WTC11 (cell line): ENCODE data around the gene IAPP.

Experiments used
- CTCF ChIP-seq: fragments of 200-600 bp; IDR thresholded peaks from 2 replicates; pipeline ENCODE4 v1.8.0; 2022; ENCODE audit warnings: antibody characterized with exemption
- E2F5 ChIP-seq: sonication (generic); formaldehyde crosslinking; IDR thresholded peaks from 2 replicates; pipeline ENCODE4 v1.8.1; 2022; ENCODE audit warnings: mild to moderate bottlenecking, moderate library complexity, missing genetic modification reagents
- FOXJ3 ChIP-seq: sonication (generic); formaldehyde crosslinking; IDR thresholded peaks from 2 replicates; pipeline ENCODE4 v1.9.0; 2021; ENCODE audit warnings: missing genetic modification reagents, mild to moderate bottlenecking, borderline replicate concordance
- FOXP1 ChIP-seq: sonication (generic); formaldehyde crosslinking; IDR thresholded peaks from 2 replicates; pipeline ENCODE4 v1.8.0; 2022; ENCODE audit warnings: missing genetic modification reagents, mild to moderate bottlenecking, moderate library complexity, borderline replicate concordance
- MYBL2 ChIP-seq: sonication (generic); formaldehyde crosslinking; IDR thresholded peaks from 2 replicates; pipeline ENCODE4 v1.8.1; 2023; ENCODE audit warnings: mild to moderate bottlenecking, moderate library complexity, missing genetic modification reagents
- SP1 ChIP-seq: sonication (generic); formaldehyde crosslinking; conservative IDR thresholded peaks from 2 replicates; pipeline ENCODE4 v1.8.1; 2022; ENCODE audit warnings: missing genetic modification reagents
- ZNF671 ChIP-seq: fragments of 250-450 bp; sonication (Bioruptor Pico); IDR thresholded peaks from 2 replicates; pipeline ENCODE4 v1.8.0; 2021; ENCODE audit warnings: mild to moderate bottlenecking
- TF ChIP-seq, protein P1 (sequence below): sonication (generic); formaldehyde crosslinking; conservative IDR thresholded peaks from 2 replicates; pipeline ENCODE4 v1.8.1; 2022; ENCODE audit warnings: mild to moderate bottlenecking, missing genetic modification reagents
- TF ChIP-seq, protein P2 (sequence below): sonication (generic); formaldehyde crosslinking; IDR thresholded peaks from 2 replicates; pipeline ENCODE4 v1.8.0; 2022; ENCODE audit warnings: mild to moderate bottlenecking, missing genetic modification reagents
- TF ChIP-seq, protein P3 (sequence below): sonication (generic); formaldehyde crosslinking; IDR thresholded peaks from 2 replicates; pipeline ENCODE4 v1.8.0; 2023; ENCODE audit warnings: mild to moderate bottlenecking, missing genetic modification reagents
- TF ChIP-seq, protein P4 (sequence below): fragments of 250-450 bp; sonication (Bioruptor Pico); IDR thresholded peaks from 2 replicates; pipeline ENCODE4 v2.1.2; 2022; ENCODE audit warnings: mild to moderate bottlenecking, moderate library complexity

DNA sequence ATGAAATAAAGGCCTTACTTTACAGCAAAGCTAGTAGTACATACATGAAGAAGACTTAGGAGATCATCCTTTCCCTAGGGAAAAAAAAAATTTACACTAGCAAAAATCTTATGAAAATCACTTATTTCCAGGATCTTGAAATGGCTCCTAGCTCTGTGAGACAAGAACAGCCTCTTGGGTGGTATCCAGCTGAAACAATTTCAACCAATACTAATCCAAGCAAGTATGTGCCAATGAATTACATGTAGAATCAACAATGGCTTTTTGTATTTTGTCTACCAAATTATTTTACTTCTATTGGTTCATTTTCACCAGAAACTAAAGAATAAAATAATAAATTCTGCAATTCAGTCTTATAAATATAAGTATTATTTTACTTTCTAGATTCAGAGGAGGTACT is 35.2 kb upstream of the IAPP start:
- TF ChIP-seq ZNF671 (CRISPR knock-in tag): no peak
- TF ChIP-seq FOXJ3: no peak
- no peak for TF ChIP-seq FOXP1 (CRISPR knock-in tag)
- TF ChIP-seq CTCF: no peak
- TF ChIP-seq MYBL2 (CRISPR knock-in tag): no peak
- TF ChIP-seq, protein P1, sequence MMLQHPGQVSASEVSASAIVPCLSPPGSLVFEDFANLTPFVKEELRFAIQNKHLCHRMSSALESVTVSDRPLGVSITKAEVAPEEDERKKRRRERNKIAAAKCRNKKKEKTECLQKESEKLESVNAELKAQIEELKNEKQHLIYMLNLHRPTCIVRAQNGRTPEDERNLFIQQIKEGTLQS (CRISPR knock-in tag): no peak
- TF ChIP-seq, protein P2, sequence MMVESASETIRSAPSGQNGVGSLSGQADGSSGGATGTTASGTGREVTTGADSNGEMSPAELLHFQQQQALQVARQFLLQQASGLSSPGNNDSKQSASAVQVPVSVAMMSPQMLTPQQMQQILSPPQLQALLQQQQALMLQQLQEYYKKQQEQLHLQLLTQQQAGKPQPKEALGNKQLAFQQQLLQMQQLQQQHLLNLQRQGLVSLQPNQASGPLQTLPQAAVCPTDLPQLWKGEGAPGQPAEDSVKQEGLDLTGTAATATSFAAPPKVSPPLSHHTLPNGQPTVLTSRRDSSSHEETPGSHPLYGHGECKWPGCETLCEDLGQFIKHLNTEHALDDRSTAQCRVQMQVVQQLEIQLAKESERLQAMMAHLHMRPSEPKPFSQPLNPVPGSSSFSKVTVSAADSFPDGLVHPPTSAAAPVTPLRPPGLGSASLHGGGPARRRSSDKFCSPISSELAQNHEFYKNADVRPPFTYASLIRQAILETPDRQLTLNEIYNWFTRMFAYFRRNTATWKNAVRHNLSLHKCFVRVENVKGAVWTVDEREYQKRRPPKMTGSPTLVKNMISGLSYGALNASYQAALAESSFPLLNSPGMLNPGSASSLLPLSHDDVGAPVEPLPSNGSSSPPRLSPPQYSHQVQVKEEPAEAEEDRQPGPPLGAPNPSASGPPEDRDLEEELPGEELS (CRISPR knock-in tag): no peak
- TF ChIP-seq SP1: no peak
- TF ChIP-seq, protein P3, sequence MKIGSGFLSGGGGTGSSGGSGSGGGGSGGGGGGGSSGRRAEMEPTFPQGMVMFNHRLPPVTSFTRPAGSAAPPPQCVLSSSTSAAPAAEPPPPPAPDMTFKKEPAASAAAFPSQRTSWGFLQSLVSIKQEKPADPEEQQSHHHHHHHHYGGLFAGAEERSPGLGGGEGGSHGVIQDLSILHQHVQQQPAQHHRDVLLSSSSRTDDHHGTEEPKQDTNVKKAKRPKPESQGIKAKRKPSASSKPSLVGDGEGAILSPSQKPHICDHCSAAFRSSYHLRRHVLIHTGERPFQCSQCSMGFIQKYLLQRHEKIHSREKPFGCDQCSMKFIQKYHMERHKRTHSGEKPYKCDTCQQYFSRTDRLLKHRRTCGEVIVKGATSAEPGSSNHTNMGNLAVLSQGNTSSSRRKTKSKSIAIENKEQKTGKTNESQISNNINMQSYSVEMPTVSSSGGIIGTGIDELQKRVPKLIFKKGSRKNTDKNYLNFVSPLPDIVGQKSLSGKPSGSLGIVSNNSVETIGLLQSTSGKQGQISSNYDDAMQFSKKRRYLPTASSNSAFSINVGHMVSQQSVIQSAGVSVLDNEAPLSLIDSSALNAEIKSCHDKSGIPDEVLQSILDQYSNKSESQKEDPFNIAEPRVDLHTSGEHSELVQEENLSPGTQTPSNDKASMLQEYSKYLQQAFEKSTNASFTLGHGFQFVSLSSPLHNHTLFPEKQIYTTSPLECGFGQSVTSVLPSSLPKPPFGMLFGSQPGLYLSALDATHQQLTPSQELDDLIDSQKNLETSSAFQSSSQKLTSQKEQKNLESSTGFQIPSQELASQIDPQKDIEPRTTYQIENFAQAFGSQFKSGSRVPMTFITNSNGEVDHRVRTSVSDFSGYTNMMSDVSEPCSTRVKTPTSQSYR (CRISPR knock-in tag): no peak
- TF ChIP-seq, protein P4, sequence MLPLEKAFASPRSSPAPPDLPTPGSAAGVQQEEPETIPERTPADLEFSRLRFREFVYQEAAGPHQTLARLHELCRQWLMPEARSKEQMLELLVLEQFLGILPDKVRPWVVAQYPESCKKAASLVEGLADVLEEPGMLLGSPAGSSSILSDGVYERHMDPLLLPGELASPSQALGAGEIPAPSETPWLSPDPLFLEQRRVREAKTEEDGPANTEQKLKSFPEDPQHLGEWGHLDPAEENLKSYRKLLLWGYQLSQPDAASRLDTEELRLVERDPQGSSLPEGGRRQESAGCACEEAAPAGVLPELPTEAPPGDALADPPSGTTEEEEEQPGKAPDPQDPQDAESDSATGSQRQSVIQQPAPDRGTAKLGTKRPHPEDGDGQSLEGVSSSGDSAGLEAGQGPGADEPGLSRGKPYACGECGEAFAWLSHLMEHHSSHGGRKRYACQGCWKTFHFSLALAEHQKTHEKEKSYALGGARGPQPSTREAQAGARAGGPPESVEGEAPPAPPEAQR (CRISPR knock-in tag): no peak
- no peak for TF ChIP-seq E2F5 (CRISPR knock-in tag)
